Measurements from ENCODE around the gene ASAP3.

ASAP3 gene

GRCh38 chr1:23403038-23403336 is 81.0 kb downstream of the ASAP3 start:
- no peak overlapping the region for H3K4me3 ChIP-seq (ENCODE audit: low read length)
- no peak for TF ChIP-seq ZNF274 (IDR thresholded peaks at IDR 0.05; ENCODE audit: low read depth, low read length)

GRCh38 chr1:23402286-23403037 is 81.5 kb downstream of the ASAP3 start:
- no peak overlapping the region for H3K4me3 ChIP-seq (ENCODE audit: low read length)
- no peak for TF ChIP-seq ZNF274 (IDR thresholded peaks at IDR 0.05; ENCODE audit: low read depth, low read length)

- no peak for TF ChIP-seq ZNF274 (IDR thresholded peaks at IDR 0.05; ENCODE audit: low read depth, low read length)
- no peak overlapping the region for H3K4me3 ChIP-seq (ENCODE audit: low read length)
These were observed 82.7 kb downstream of the ASAP3 start for GRCh38 chr1:23401313-23401712.

GRCh38 chr1:23400324-23401114 is 83.5 kb downstream of the ASAP3 start:
- no peak for TF ChIP-seq ZNF274 (IDR thresholded peaks at IDR 0.05; ENCODE audit: low read depth, low read length)
- no peak overlapping the region for H3K4me3 ChIP-seq (ENCODE audit: low read length)

GRCh38 chr1:23399229-23399628 is 84.8 kb downstream of the ASAP3 start:
- H3K4me3 ChIP-seq (ENCODE audit: low read length): no peak overlapping the region
- no peak for TF ChIP-seq ZNF274 (IDR thresholded peaks at IDR 0.05; ENCODE audit: low read depth, low read length)

- TF ChIP-seq ZNF274 (IDR thresholded peaks at IDR 0.05; ENCODE audit: low read depth, low read length): no peak
- no peak overlapping the region for H3K4me3 ChIP-seq (ENCODE audit: low read length)
These were observed 86.1 kb downstream of the ASAP3 start for GRCh38 chr1:23397908-23398307.

GRCh38 chr1:23396380-23396779 is 87.6 kb downstream of the ASAP3 start:
- no peak for TF ChIP-seq ZNF274 (IDR thresholded peaks at IDR 0.05; ENCODE audit: low read depth, low read length)
- H3K4me3 ChIP-seq (ENCODE audit: low read length): no peak overlapping the region

GRCh38 chr1:23395849-23396248 is 88.1 kb downstream of the ASAP3 start:
- no peak overlapping the region for H3K4me3 ChIP-seq (ENCODE audit: low read length)
- no peak for TF ChIP-seq ZNF274 (IDR thresholded peaks at IDR 0.05; ENCODE audit: low read depth, low read length)

- no peak for TF ChIP-seq ZNF274 (IDR thresholded peaks at IDR 0.05; ENCODE audit: low read depth, low read length)
- no peak overlapping the region for H3K4me3 ChIP-seq (ENCODE audit: low read length)
These were observed 88.7 kb downstream of the ASAP3 start for GRCh38 chr1:23395154-23395724.

- H3K4me3 ChIP-seq (ENCODE audit: low read length): no peak overlapping the region
- TF ChIP-seq ZNF274 (IDR thresholded peaks at IDR 0.05; ENCODE audit: low read depth, low read length): no peak
These were observed 89.3 kb downstream of the ASAP3 start for GRCh38 chr1:23394684-23395083.

GRCh38 chr1:23394181-23394580 is 89.8 kb downstream of the ASAP3 start:
- TF ChIP-seq ZNF274 (IDR thresholded peaks at IDR 0.05; ENCODE audit: low read depth, low read length): no peak
- no peak overlapping the region for H3K4me3 ChIP-seq (ENCODE audit: low read length)

- H3K4me3 ChIP-seq (ENCODE audit: low read length): no peak overlapping the region
- no peak for TF ChIP-seq ZNF274 (IDR thresholded peaks at IDR 0.05; ENCODE audit: low read depth, low read length)
These were observed 90.3 kb downstream of the ASAP3 start for GRCh38 chr1:23393706-23394105.

GRCh38 chr1:23392125-23392855 is 91.7 kb downstream of the ASAP3 start:
- no peak for TF ChIP-seq ZNF274 (IDR thresholded peaks at IDR 0.05; ENCODE audit: low read depth, low read length)
- H3K4me3 ChIP-seq (ENCODE audit: low read length): no peak overlapping the region

GRCh38 chr1:23389837-23390321 is 94.1 kb downstream of the ASAP3 start:
- TF ChIP-seq ZNF274 (IDR thresholded peaks at IDR 0.05; ENCODE audit: low read depth, low read length): no peak
- no peak overlapping the region for H3K4me3 ChIP-seq (ENCODE audit: low read length)
